Right lobe of liver (tissue), 6 donors: Measurements from ENCODE around the gene SAMD4A. TPM values are rescaled to one million over a fixed set of nuclear protein-coding genes. Genes with fewer than 3 reads are reported as not detected.

Experiments used
- ATAC-seq, 4 donors: fragments of 200-7000 bp; cut with Tn5 transposase; one replicate each; pipeline ENCODE4 v1.9.1; 2020; ENCODE audit warnings: mild to moderate bottlenecking in 4 of 4, moderate library complexity in 4 of 4
- DNase-seq, 3 donors: peaks; one replicate each; pipeline ENCODE4 v3.0.0-alpha.2; 2020
- H3K27ac ChIP-seq, 3 donors: fragments of 200-600 bp; one replicate each; pipeline ENCODE4 v1.8.0; 2022
- H3K27me3 ChIP-seq, 2 donors: fragments of 200-600 bp; one replicate each; pipeline ENCODE4 v1.8.0; 2022
- H3K36me3 ChIP-seq, 4 donors: fragments of 200-600 bp; sonication (generic) in 1 of 4; one replicate each; pipeline versions ENCODE4 v1.5.1 to v1.8.0; 2017 to 2022; ENCODE audit warnings: control low read depth in 1 of 4
- H3K4me1 ChIP-seq, 4 donors: fragments of 200-600 bp; sonication (generic) in 1 of 4; one replicate each; pipeline versions ENCODE4 v1.5.1 to v1.8.0; 2017 to 2022; ENCODE audit warnings: control low read depth in 1 of 4
- H3K4me3 ChIP-seq, 3 donors: fragments of 200-600 bp; one replicate each; pipeline ENCODE4 v1.8.0; 2022
- H3K9me3 ChIP-seq, 4 donors: fragments of 200-600 bp; sonication (generic) in 1 of 4; one replicate each; pipeline versions ENCODE4 v1.5.1 to v1.8.0; 2017 to 2022; ENCODE audit warnings: control low read depth in 1 of 4
- POLR2A ChIP-seq: fragments of 450-650 bp; IDR thresholded peaks from one replicate; pipeline ENCODE4 v1.6.1; 2017; ENCODE audit warnings: antibody characterized with exemption, mild to moderate bottlenecking
- WGBS: methylation state at CpG from one replicate; pipeline ENCODE4 v1.1.6; 2018; ENCODE audit warnings: low coverage, low lambda C conversion rate; ENCODE audit not compliant: insufficient coverage; ENCODE audit errors: missing lambda C conversion rate; 5-methylcytosine and 5-hydroxymethylcytosine counted together
- intact Hi-C, 2 donors: fragments of 100-400 bp; cut with DNase I; formaldehyde crosslinking; loops; one replicate each; pipeline versions ENCODE4 v1.11.2 to v1.14.1; 2022
- total RNA-seq, 6 experiments: library from RNA; depleted of rRNA in 2 of 6; stranded (reverse); fragments of >200 nt in 2 of 6; fragmentation: NEBNext Ultra II Directional in 3 of 6; extraction: Animal tissue kit (Norgen Biotek cat#: 25700) in 3 of 6; gene quantifications; one replicate each; pipeline versions ENCODE4 v1.1.0 to v1.2.4, GENCODE V29; 2016 to 2023
- TF ChIP-seq, protein P1 (sequence below), 4 donors: fragments of 200-600 bp in 3 of 4; fragments of 450-650 bp in 1 of 4; IDR thresholded peaks; one replicate each; pipeline versions ENCODE4 v1.5.1 to v1.8.0; 2016 to 2022; ENCODE audit warnings: antibody characterized with exemption in 4 of 4, mild to moderate bottlenecking in 2 of 4
- donor health status: DM: no; HTN: yes; CAD: no.
- donor health status: DM: no; HTN: no; CAD: no.
- donor health status: DM: no; HTN: no; CAD: no.
- donor health status: DM: no; HTN: yes; CAD: no.
- donor health status: DM: no; HTN: yes; CAD: no.

Gene SAMD4A
- total RNA-seq, 6 experiments from 2014 or later: 16.7 to 31.9 (median 21.1) TPM

DNA sequence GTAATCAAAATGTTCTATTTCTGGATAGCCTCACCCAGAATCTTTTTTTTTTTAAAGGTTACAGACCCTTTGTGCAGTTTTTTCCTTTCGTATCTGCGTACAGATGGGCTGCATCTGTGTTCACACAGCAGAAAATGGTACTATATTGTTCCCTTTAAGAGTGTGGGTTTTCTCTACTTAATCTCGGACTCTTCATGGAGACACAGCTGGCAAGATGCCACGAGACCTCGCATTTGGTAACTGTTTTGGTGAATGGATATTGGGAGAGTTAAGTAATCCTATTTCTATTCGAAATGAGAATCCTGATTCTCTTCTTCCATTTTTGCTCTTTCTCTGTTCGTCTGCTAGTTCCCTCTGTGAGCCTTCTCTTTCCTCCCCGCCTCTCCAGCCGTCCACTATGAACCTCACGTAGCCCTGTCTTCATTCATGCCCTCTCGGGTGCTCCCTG, 85.7 kb downstream of the SAMD4A start:
- Histone ChIP-seq H3K27me3 (no peaks in the 10 kb centered on the region), H3K27ac (peak overlapping the region; percentile 58 to 63 (median 60)), H3K36me3 (no peaks in the 10 kb centered on the region), H3K9me3 (no peaks in the 10 kb centered on the region), H3K4me3 (no peak overlapping the region), H3K4me1 (peaks cover 0 to 16% (median 0%) of the 10 kb centered on the region in 4 donors)
- ATAC-seq (peak in 1 of 4 donors; percentile 17), DNase-seq (no peak)
- WGBS: 67% methylated on average over 10 of the region's 11 CpGs
- no peak for TF ChIP-seq POLR2A
- TF ChIP-seq, protein P1, sequence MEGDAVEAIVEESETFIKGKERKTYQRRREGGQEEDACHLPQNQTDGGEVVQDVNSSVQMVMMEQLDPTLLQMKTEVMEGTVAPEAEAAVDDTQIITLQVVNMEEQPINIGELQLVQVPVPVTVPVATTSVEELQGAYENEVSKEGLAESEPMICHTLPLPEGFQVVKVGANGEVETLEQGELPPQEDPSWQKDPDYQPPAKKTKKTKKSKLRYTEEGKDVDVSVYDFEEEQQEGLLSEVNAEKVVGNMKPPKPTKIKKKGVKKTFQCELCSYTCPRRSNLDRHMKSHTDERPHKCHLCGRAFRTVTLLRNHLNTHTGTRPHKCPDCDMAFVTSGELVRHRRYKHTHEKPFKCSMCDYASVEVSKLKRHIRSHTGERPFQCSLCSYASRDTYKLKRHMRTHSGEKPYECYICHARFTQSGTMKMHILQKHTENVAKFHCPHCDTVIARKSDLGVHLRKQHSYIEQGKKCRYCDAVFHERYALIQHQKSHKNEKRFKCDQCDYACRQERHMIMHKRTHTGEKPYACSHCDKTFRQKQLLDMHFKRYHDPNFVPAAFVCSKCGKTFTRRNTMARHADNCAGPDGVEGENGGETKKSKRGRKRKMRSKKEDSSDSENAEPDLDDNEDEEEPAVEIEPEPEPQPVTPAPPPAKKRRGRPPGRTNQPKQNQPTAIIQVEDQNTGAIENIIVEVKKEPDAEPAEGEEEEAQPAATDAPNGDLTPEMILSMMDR (IDR thresholded peaks at IDR 0.05): no peak
- intact Hi-C loops: no loop called here

DNA sequence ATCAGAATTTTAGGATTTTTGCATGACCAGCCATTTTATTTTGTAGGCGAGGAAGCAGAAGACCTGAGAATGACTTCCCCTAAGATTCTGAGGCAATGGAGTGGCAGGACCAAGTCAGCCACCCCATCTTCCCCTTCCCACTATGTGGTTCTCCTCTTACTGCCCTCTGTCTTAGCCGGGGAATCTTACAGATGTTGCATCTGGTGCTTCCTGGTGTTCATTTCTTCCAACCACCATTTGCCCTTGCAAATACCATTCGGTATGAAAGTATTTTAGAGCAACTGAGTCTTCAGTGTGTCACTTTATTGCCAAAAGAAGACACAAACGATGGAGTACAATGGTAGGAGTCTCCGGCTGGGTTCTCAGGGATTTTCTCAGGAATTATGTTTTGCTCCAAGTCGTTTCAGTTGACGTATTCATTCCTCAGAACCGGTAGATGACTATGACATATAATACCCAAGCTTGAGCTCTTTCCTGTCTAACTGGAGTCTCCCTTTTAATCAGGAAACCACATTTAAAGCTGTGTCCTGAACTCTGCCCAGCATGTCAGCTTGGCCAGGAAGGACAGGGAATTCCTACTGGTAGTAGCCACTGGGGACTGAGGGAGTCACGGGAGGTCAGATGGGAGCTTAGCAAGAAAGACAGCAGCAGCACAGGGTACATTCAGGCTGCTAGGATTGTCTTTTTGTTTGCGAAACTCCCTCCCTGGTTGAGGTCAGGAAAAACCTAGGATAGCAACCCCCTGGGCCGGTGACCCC, 87.0 kb downstream of the SAMD4A start:
- 47% methylated on average over 11 of the region's 11 CpGs for WGBS
- ATAC-seq: peak; percentile 58 to 76 (median 66)
- no peak overlapping the region for H3K4me3 ChIP-seq
- no peak for TF ChIP-seq POLR2A
- H3K36me3 ChIP-seq: no peaks in the 10 kb centered on the region
- peak in 1 of 3 donors; percentile 30 for DNase-seq
- no peaks in the 10 kb centered on the region for H3K9me3 ChIP-seq
- intact Hi-C loops: no loop called here
- no peaks in the 10 kb centered on the region for H3K27me3 ChIP-seq
- H3K27ac ChIP-seq: peak overlapping the region; percentile 31 to 58 (median 39)
- peaks cover 0 to 16% (median 0%) of the 10 kb centered on the region in 4 donors for H3K4me1 ChIP-seq

DNA sequence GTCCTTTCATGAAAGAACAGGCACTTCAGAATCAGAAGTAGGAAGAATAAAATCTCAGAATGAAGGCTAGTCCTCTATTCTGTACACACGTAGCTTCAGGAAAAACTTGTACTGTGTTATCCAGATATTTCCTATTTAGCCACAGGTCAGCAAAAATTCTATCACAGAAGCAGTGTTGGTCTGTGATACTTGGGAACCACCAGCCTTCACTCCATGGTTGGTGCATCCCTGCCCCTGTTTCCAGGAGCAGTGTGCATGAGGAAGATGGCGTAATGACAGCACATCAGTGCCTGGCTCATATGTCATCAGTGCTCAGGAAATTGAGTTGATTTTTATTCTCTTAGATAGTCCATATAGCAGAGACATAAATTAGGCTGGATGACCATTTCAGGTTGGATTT, 87.7 kb downstream of the SAMD4A start:
- TF ChIP-seq, protein P1 (IDR thresholded peaks at IDR 0.05): no peak
- TF ChIP-seq POLR2A: no peak
- DNase-seq: no peak
- no peaks in the 10 kb centered on the region for H3K9me3 ChIP-seq
- 89% methylated on average over 1 of the region's 2 CpGs for WGBS
- no peak overlapping the region for H3K27ac ChIP-seq
- ATAC-seq: no peak
- H3K27me3 ChIP-seq: no peaks in the 10 kb centered on the region
- no peak overlapping the region for H3K4me3 ChIP-seq
- H3K4me1 ChIP-seq: peaks cover 0 to 16% (median 0%) of the 10 kb centered on the region in 4 donors
- no peaks in the 10 kb centered on the region for H3K36me3 ChIP-seq
- intact Hi-C loops: no loop called here

DNA sequence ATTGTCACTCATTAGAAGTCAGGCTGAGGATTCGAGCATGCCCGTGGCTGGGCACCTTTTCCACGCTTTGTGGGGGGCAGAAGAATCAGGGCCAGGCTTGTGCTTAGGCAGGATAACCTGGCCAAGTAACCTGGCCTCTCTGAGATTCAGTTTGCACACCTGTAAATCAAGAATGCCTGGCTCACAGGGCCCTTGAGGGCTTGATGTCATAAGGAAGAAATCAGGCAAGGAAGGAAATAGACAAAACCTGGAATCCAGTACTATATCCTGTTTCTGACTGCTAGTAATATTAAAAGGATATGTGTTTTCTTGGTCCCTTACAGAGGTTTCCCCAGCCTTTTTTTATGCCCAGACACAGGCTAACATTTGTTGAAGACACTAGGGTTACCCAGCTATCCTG, 91.9 kb downstream of the SAMD4A start:
- no peak for DNase-seq
- no peak for ATAC-seq
- no peaks in the 10 kb centered on the region for H3K9me3 ChIP-seq
- peaks cover 0 to 2% (median 0%) of the 10 kb centered on the region in 4 donors for H3K4me1 ChIP-seq
- no peak overlapping the region for H3K4me3 ChIP-seq
- 83% methylated on average over 3 of the region's 3 CpGs for WGBS
- intact Hi-C loops: no loop called here
- no peaks in the 10 kb centered on the region for H3K36me3 ChIP-seq
- H3K27ac ChIP-seq: no peak overlapping the region
- no peaks in the 10 kb centered on the region for H3K27me3 ChIP-seq
- TF ChIP-seq, protein P1 (IDR thresholded peaks at IDR 0.05): no peak
- TF ChIP-seq POLR2A: no peak

DNA sequence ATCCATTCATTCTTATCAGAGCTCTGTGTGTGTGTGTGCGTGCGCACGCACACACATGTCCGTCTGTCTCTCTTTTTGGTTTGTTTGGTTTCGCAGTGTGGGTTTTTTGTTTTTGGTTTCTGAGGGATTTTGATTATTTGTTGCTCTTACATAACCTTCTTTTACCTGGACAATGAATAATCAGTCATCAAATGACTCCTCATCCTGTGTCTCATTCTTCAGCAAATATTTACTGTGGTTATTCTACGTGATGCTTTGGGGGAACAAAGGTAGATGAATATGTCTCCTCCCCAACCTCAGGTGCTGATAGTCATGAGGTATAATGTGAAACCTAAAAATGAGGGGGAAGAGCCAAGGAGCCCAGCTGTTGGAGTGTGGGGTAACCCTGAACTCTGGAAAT, 92.4 kb downstream of the SAMD4A start:
- ATAC-seq: peak in 1 of 4 donors; percentile 15
- 67% methylated on average over 6 of the region's 6 CpGs for WGBS
- intact Hi-C loops: no loop called here

More for the DNA sequence above, 92.4 kb downstream of the SAMD4A start:
- no peak for DNase-seq
- Histone ChIP-seq H3K9me3 (no peaks in the 10 kb centered on the region), H3K4me3 (no peak overlapping the region), H3K4me1 (no peaks in the 10 kb centered on the region), H3K27ac (no peak overlapping the region), H3K27me3 (no peaks in the 10 kb centered on the region), H3K36me3 (no peaks in the 10 kb centered on the region)
- no peak for TF ChIP-seq POLR2A
- TF ChIP-seq, protein P1 (IDR thresholded peaks at IDR 0.05): no peak
